Ishikawa (cell line): ENCODE measurements around the gene SMCO4.

Source experiments
- CEBPB ChIP-seq: IDR thresholded peaks from 2 replicates; pipeline ENCODE4 v1.6.1; 2012
- CREB1 ChIP-seq: IDR thresholded peaks from 2 replicates; pipeline ENCODE4 v1.6.1; 2012; ENCODE audit warnings: low read depth
- EGR1 ChIP-seq: IDR thresholded peaks from 2 replicates; pipeline ENCODE4 v1.6.1; 2012
- EP300 ChIP-seq: IDR thresholded peaks from 2 replicates; pipeline ENCODE4 v1.6.1; 2012; ENCODE audit warnings: borderline replicate concordance
- FOXM1 ChIP-seq: IDR thresholded peaks from 2 replicates; pipeline ENCODE4 v1.6.1; 2012; ENCODE audit warnings: low read depth, borderline replicate concordance
- NFIC ChIP-seq: IDR thresholded peaks from 2 replicates; pipeline ENCODE4 v1.6.1; 2012
- RAD21 ChIP-seq: IDR thresholded peaks from 2 replicates; pipeline ENCODE4 v1.6.1; 2012; ENCODE audit warnings: low read depth
- TAF1 ChIP-seq: IDR thresholded peaks from 2 replicates; pipeline ENCODE4 v1.6.1; 2012; ENCODE audit warnings: low read depth, mild to moderate bottlenecking
- TCF12 ChIP-seq: IDR thresholded peaks from 2 replicates; pipeline ENCODE4 v1.6.1; 2012; ENCODE audit warnings: low read depth
- TEAD4 ChIP-seq: IDR thresholded peaks from 2 replicates; pipeline ENCODE4 v1.6.1; 2012
- USF1 ChIP-seq: IDR thresholded peaks from 2 replicates; pipeline ENCODE4 v1.6.1; 2012
- YY1 ChIP-seq: IDR thresholded peaks from 2 replicates; pipeline ENCODE4 v1.6.1; 2012; ENCODE audit warnings: low read depth
- ZBTB7A ChIP-seq: IDR thresholded peaks from 2 replicates; pipeline ENCODE4 v1.6.1; 2012; ENCODE audit warnings: low read depth
- TF ChIP-seq, protein P1 (sequence below): IDR thresholded peaks from 2 replicates; pipeline ENCODE4 v1.6.1; 2012
- TF ChIP-seq, protein P2 (sequence below): IDR thresholded peaks from 2 replicates; pipeline ENCODE4 v1.6.1; 2012; ENCODE audit warnings: low read depth, mild to moderate bottlenecking

The SMCO4 gene

GRCh38 chr11:93532806-93533205 lies 10.4 kb downstream of the SMCO4 start:
- TF ChIP-seq EP300 (no peak), USF1 (no peak), TCF12 (no peak), RAD21 (no peak), FOXM1 (no peak), ZBTB7A (no peak), TEAD4 (no peak), YY1 (no peak), NFIC (no peak), CEBPB (no peak), TAF1 (no peak), EGR1 (no peak)
- TF ChIP-seq, protein P1, sequence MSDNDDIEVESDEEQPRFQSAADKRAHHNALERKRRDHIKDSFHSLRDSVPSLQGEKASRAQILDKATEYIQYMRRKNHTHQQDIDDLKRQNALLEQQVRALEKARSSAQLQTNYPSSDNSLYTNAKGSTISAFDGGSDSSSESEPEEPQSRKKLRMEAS = no peak
- TF ChIP-seq, protein P2, sequence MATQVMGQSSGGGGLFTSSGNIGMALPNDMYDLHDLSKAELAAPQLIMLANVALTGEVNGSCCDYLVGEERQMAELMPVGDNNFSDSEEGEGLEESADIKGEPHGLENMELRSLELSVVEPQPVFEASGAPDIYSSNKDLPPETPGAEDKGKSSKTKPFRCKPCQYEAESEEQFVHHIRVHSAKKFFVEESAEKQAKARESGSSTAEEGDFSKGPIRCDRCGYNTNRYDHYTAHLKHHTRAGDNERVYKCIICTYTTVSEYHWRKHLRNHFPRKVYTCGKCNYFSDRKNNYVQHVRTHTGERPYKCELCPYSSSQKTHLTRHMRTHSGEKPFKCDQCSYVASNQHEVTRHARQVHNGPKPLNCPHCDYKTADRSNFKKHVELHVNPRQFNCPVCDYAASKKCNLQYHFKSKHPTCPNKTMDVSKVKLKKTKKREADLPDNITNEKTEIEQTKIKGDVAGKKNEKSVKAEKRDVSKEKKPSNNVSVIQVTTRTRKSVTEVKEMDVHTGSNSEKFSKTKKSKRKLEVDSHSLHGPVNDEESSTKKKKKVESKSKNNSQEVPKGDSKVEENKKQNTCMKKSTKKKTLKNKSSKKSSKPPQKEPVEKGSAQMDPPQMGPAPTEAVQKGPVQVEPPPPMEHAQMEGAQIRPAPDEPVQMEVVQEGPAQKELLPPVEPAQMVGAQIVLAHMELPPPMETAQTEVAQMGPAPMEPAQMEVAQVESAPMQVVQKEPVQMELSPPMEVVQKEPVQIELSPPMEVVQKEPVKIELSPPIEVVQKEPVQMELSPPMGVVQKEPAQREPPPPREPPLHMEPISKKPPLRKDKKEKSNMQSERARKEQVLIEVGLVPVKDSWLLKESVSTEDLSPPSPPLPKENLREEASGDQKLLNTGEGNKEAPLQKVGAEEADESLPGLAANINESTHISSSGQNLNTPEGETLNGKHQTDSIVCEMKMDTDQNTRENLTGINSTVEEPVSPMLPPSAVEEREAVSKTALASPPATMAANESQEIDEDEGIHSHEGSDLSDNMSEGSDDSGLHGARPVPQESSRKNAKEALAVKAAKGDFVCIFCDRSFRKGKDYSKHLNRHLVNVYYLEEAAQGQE = no peak

DNA sequence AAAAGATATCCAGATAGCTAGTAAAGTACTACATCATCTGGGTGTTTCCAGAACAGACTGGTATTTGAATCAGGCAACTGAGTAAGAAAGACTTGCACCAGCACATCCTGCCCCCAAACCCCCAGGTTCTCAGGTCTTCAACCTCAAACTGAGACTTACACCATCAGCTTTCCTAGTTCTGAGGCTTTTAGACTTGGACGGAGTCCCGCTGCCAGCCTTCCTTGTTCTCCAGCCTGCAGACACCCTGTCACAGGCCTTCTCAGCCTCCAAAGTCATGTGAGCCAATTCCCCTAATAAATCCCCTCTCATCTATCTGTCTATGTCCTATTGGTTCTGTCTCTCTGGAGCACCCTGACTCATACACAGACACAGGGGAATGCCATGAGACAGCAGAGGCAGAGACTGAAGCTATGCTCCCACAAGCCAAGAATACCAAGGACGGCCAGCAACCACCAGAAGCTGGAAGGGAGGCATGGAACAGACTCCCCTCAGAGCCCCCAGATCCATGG lies 10.9 kb downstream of the SMCO4 start:
- TF ChIP-seq TAF1 (no peak), NFIC (no peak), RAD21 (no peak), YY1 (no peak), CEBPB (no peak), USF1 (no peak), ZBTB7A (no peak), FOXM1 (no peak), EGR1 (no peak), TEAD4 (no peak), EP300 (no peak), CREB1 (no peak)
- TF ChIP-seq, protein P2 = no peak

DNA sequence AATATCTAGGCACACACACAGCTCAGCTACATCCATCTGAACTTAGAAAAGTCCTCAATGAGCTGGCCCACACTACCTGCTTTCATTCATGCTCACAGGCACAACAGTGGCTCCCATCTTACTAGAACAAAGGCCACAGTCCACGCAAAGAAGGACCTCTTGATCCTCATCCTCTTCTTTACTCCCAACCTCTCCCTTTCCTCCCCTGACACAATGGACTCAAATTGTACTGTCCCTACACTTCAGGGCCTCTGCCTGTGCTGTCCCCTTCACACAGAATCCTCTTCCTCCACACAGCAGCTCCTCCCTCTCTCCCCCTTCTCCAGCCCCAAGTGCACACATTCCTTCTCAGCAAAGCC lies 12.7 kb downstream of the SMCO4 start:
- TF ChIP-seq TCF12 (no peak), TAF1 (no peak), CEBPB (no peak), USF1 (no peak), EGR1 (no peak), CREB1 (no peak), FOXM1 (no peak), NFIC (no peak), RAD21 (no peak), EP300 (no peak), TEAD4 (no peak), YY1 (no peak), ZBTB7A (no peak)
- TF ChIP-seq, protein P1 = no peak
- TF ChIP-seq, protein P2 = no peak

DNA sequence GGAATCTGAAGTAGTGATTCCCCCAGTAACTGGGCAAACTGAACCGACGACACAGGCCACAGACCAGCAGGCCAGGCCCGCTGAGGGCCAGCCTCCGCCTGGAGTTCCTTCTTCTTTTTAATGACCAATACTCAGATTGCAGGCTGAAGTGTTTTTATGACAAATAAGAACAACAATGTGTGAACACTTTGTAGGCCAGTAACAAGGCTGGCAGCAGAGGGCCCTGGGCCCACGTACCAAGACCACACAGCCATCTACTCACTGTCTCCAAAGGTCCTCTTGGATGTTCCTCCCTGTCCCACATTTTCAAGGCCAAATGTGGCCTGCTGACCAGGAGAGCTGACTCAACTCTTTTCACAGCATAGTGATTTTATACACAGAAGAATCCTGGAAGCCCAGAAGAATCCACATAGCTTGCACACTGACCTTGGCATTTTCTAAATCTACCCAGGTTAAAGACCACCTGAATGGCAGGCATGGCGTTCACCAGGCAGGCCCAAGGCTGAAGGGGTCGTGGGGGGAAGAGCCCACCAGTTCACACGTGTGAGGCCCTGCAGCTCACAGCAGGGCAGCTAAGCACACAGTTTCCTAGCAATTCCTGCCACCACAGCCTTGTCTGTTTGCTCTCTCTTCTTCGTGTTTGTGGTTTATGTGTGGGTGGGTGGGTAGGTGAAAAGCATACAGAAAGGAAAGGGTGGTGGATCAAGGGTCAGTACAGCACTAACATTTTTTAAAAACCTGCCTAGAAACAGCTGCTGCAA lies 13.3 kb downstream of the SMCO4 start:
- no peak for TF ChIP-seq CEBPB
- TF ChIP-seq, protein P1 = no peak
- TF ChIP-seq RAD21 = no peak
- no peak for TF ChIP-seq YY1
- TF ChIP-seq CREB1 = no peak
- TF ChIP-seq EP300 = no peak
